CD4-positive, alpha-beta T cell treated with Interferon gamma for 1 hour (primary cell): ENCODE data around the gene SFXN2.
"Not testable (repeated sequence)": the region's sequence is repeated elsewhere in the genome, so short reads cannot be mapped to it uniquely, and the experiment has no call there.

Experiments
- DNase-seq: peaks from one replicate; pipeline ENCODE4 v3.0.0-alpha.2; 2020

Gene SFXN2

DNA sequence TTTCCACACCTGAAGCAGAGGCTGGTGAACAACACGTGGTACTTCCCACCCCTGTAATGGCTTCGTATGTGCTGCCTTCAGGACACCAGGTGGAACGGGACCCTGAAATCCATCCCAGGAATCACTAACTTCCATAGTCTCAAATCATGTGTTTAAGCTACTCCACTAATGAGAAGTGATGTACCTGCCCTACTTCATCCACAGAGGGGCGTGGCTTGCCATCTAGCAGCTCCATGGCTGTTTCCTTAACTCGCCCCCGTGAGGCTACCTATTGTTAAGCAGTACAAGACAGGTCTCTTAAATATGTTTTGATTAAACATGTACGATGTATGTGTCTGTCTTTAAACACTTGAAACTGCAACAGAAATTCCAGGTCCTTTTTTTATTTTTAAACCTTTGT lies 32.0 kb upstream of the SFXN2 start:
- no peak for DNase-seq

DNA sequence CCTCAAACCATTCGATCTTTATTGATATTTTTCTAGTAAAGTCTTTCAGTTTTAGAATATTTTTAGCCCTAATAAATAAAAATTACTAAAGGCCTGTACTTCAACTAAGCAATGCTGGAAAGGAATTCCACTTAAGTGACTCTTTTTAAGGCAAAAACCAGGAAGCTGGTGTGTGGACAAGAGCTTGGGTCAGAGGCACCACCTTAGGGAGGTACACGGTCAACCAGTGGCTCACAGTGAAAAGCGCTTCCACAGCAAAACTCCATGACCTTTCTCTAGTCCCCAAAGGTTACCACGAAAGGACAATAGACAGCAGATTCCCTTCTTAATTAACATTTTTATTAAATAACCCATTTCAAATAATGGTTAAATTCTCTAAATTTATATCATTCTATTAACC lies 31.5 kb upstream of the SFXN2 start:
- no peak for DNase-seq

DNA sequence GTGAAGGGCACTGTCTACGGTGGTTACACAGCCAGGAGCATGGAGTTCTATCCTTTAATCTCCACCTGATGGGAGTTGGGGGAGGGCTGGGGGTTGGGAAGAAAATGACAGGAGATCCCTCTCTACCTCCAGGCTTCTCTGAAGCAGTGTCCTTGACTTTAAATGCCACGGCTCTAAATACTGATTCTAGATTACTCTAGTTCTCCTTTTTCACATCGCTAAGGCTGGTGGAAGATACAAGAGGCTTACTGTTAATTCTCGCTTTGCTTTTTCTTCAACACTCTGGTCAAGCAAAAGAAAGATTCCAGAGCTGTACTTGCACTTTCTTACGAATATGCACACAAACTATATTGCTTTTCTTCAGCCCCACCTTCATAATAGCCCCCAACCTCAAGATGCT lies 30.7 kb upstream of the SFXN2 start:
- no peak for DNase-seq

DNA sequence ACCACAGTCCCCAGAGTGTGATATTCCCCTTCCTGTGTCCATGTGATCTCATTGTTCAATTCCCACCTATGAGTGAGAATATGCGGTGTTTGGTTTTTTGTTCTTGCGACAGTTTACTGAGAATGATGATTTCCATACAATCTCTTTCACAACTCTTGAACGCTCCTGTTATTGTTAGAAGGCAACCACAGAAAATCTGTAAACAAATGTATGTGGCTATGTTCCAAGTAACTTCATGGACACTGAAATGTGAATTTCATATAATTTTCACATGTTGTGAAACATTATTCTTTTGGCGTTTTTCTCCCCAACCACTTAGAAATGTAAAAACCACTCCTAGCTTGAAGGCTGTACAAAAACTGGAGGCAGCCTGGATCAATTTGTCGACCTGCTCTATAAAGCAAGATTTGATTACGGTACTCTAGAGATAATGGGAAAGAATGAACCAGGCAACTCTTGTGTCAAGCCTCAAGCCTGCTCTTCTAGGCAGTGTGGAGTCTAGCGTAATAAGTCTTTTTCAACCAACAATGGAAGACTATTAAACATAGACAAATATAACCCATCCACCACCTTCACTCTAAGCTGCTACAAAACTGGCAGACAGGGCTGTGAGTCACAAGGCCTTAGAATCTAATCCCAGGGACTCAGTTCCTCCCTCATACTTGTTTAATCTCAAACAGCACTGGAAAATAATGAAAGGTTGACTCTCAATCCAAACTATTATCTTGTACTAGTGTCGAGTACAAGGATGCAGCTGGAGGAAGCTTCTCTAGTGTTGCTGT lies 23.0 kb upstream of the SFXN2 start:
- no peak for DNase-seq

DNA sequence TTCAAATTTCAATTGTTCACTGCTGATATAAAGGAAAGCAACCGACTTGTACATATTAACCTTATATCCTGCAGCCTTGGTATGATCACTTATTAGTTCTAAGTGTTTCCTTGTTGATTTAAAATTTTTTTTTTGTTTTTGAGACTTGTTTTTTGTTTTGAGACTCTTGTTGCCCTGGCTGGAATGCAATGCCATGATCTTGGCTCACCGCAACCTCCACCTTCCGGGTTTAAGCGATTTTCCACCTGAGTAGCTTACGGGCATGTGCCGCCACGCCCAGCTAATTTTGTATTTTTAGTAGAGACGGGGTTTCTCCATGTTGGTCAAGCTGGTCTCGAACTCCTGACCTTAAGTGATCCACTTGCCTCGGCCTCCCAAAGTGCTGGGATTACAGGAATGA lies 19.0 kb upstream of the SFXN2 start:
- not testable (repeated sequence) for DNase-seq

DNA sequence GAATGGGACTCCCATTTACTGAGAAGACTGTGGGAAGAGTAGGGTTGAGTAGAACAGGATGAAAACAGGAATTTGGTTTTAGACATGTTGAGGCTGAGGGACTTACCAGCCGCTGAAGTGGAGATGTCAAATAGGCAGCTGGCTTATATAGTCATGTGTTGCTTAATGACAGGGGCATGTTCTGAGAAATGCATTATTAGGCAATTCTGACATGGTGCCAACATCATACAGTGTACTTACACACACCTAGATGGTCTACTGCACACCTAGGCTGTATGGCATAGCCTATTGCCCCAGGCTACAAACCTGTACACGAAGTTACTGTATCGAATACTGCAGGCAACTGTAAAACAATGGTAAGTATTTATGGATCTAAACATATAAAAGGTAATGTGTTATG lies 17.7 kb upstream of the SFXN2 start:
- no peak for DNase-seq

DNA sequence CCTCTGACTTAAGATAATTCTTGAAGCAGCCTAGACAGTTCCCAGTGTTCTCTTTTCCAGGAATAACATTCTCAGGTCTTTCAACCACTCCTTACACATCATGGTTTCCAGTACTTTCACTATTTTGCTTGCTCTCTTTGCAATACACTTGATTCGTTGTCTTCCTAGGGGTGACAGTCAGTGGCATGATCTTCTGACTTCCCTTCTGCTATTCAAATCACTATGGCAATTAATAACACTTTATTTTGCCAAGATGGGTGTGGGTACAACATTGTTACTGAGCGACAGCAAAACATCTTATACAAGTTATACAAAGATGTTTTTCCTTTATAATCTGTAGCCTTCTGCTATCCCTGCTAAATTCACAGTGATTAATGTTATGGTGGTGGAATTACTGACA lies 15.5 kb upstream of the SFXN2 start:
- DNase-seq = no peak

DNA sequence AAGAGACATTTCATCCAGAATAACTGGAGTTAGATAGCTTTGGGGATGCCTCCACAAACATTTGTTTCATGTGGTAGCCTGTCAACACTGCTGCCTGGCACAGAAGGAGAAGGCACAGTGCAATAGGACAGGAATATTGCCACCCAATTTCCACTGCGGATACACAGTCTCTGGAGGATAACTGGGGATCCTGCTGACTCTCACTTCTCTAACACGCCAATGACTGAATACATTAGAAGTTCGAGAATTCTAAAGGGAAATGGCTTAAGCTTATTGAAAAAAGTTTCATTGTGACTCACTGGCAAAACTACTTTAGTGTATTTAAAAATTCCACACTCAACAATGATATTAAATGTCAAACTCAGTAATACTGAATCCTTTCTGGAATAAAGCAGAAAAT lies 13.2 kb upstream of the SFXN2 start:
- DNase-seq = no peak

DNA sequence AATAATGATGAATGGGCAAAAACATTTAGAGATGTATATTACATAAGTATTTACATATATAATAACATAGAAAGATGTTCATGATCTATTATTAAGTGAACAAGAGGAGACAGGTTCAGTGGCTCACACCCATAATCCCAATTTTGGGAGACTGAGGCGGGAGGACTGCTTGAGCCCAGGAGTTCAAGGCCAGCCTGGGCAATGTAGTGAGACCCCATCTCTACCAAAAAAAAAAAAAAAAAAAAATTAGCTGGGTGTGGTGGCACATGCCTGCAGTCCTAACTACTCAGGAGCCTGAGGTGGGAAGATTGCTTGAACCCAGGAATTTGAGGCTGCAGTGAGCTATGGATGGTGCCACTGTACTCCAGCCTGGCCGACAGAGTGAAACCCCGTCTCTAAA lies 12.6 kb upstream of the SFXN2 start:
- no peak for DNase-seq

DNA sequence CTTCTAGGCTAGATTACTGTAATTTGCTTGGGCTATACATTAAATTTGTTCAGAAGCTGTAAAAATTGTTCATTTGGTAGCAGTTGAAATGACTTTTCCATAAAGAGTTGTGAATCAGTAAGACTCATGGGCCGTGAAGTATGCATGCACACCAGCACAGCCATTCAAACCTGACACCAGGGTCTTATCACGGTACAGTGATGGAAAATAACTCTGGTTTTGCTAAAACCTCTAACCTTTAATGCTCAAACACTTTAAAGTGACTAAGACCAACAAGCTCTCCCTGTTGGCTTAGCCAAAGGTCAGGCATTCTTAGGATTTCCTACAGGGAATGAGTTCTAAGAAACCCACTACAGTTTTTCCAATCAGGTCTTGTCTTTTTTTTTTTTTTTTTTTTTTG lies 11.7 kb upstream of the SFXN2 start:
- DNase-seq = no peak

DNA sequence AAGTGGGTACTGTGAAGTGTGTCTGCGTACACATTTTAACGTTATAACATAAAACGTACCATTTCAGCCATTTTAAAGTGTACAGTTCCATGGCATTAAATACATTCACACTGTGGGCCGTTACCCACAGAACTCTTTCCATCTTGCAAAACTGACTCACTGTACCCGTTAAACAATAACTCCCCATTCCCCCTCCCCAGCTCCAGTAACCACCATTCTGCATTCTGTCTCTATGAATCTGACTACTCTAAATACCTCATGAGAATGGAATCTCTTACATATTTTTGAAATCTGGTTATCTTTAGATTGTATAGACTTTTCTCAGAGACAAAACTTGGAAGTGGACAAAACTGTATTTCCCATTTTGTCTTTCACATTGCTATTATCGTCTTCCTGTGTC lies 9.5 kb upstream of the SFXN2 start:
- no peak for DNase-seq

DNA sequence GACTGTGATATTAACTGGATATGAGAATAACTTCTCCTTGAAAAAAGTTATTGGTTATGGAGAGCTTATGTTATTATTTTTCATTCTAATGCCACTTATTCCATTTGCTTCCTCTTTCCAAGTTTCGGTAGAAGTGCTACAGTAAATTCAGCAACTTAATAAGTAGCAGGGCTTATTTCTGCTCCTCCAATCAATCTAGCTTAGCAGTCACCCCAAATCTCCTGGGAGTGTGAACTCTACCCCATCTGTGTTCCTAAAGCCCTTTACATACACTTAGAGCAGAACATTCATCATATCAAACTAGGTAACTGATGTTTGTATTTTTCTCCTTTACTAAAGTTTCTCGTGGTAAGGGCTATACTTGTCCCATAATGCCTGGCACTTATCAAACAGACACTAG lies 8.9 kb upstream of the SFXN2 start:
- DNase-seq = no peak

DNA sequence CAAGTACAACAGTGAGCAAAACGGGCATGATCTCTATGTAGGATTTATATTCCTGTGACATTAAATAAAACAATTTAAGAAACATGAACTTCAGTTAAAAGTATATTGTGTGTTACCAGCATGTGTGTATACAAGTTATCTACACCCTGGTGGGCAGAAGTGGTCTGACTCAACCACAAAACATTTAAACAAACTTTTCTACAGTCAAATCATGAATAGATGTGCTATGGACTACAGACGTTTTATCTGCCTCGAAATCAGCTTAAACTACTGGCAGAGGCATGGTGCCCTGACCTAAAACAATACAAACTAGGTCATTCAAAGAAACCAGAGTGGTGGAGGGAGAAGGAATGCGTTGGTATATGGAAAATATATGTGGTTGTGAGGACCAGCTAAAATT lies 3.8 kb upstream of the SFXN2 start:
- DNase-seq = no peak

DNA sequence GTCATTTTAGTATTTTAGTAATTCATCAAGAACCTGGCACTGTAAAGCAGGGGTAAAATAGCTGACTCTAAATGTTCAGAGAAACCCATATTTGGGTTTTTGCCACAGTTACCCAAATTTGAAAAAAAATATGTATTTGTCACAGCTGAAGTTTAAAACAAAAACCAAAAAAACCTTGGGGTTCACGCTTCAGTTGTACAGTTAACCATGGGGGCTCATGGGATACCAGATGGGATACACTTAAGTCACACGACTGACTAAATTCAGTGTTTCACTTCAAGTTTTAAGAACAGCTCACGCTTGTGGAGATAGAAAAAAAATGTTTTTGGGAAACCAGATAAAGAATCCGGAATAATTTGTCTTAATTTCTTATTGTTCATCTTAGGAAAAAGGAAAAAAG lies 2.3 kb upstream of the SFXN2 start:
- no peak for DNase-seq

DNA sequence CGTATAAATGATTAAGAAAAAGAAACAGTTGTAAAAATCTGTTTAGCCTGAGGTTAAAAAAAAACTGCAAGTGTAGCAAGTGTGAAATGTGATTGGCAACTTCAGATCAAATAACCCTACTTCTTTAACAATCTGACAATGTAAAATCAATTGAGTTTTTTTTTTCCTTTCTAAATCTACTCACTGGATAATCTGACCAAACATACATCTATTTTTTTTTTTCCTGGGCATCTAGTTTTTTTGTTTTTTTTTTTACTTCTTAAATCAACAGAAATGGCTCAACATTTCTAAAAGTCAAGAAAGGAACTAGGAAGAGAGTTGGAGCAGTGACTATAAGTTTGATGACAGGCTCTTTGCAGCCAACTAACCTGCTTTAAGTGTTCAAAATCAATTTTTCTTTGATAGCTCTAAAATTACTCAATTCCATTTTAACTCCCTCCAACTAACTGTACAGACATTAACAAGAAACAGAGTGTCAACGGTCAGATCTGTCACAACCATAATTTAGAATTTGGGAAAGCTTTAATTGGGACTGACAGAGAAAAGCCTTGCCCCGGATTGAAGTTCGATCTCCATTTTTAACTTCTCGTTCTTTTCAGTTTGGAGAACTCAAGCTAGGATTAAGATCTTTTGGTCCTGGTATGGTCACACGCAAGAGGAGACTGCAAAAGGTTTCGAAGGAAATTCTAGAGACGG lies 1.4 kb upstream of the SFXN2 start:
- no peak for DNase-seq

DNA sequence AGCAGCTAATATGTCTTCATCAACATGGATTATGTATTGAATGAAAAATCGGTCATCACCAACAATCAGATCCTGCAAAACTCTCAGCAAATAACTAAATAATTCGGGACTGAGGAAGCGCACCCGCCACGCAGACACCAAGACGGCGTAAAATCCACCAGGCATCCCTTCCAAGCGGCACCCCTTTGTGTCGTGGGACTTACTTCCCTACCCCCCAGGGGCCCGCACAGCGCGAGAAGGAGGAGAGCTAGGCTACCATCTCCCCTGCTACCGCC lies 960 bp upstream of the SFXN2 start:
- DNase-seq = peak; percentile 72

DNA sequence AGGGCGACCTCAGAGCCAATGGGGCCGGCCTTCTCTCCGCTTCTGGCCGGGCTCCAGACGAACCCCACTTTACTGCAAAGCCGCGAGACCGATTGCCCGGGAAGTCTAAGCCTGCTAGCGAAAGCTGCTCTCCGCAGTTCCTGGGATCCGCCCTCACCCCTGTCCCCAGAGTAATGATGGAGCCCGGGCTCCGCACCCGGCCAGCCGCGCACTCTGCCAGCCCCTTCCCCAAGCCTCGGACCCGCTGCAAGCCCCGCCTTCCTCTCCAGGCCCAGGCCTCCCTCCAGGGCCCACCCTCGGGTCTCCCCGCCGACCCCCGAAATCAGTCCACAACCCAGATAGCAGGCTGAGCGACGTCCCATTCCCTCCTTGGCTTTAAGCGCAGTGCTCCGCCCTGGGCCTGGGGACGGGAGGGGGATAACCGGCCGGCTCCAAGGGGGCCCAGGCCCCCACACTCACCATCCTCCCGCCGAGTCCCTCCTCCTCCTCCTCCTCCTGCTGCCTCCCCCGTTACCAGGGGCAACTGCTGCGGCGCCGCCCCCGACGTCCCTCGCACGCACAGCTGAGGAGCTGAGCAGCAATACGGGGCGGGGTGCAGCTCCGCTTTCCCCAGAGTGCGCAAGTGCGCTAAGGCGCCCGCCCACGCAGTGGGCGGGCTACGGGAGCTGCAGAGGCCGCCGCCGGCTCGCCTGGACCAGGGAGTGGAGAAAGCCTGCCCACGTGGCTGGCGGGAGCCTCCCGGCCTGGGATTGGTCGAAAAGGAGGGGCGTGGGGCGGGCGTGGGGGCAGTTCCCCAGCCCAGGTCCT lies 419 bp upstream of the SFXN2 start, which contains the start of gene ARL3:
Gene ARL3 (minus strand): TSS at position 584 of the 807 bp plus-strand sequence. CDS start 122 bp downstream, at position 462.
- peak; percentile 96 for DNase-seq

DNA sequence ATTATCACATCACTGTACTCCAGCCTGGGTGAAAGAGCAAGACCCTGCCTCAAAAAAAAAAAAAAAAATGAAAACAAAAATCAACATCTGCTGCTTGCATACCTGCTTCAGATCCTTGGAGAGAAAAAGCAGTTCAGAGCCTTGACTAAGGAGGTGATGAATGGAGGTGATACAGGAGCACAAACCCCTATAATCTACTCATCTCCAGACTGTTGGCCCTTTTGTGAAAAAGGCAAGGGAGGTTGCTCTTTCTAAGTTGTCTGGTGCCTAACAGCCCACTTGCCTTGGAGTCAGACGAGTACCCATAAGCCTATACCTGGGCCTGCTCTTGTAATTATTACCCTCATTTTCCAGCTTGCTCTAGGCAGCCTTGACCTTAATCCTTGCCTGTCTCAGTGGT lies 1.4 kb downstream of the SFXN2 start:
- DNase-seq = no peak

DNA sequence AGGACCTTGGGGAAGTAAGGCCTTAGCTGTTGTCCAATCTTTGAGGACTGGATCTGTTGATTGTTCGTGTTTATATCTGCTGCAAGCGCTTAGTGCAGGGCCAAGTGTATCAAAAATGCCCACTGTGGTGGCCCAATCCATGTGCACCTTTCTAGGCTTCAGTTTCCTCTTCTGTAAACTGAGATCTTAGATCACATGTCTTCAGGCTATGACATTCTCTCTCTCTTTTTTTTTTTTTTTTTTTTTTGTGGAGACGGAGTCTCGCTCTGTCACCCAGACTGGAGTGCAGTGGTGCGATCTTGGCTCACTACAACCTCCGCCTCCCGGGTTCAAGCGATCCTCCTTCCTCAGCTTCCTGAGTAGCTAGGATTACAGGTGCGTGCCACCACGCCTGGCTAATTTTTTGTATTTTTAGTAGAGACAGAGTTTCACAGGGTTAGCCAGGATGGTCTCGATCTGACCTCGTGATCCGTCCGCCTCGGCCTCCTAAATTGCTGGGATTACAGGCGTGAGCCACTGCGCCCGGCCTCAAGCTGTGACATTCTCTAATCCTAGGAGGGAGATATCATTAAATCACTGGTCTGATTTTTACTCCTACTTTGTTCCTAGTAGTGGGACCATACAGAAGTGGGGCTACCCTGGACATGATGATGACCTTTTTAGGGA lies 2.6 kb downstream of the SFXN2 start:
- DNase-seq = not testable (repeated sequence)

DNA sequence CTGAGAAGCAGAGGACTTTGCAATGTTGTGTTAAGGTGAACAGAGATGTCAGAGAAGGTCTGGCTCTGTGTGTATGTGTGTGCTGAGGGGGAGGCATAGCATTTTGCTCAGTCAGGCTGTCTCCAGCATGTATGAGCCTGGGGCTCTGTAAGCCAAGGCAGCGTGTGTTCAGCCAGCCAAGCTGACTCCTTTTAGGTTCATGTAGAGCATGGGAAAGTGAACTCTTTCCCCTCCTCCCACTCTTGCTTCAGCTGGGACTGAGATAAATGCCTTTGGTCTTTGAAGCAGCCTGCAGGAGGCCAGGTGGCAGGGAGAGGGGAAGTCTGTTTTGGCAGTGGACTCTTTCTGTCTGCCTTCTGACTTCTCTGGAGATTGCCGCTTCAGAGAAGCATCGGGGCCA lies 3.8 kb downstream of the SFXN2 start:
- no peak for DNase-seq

DNA sequence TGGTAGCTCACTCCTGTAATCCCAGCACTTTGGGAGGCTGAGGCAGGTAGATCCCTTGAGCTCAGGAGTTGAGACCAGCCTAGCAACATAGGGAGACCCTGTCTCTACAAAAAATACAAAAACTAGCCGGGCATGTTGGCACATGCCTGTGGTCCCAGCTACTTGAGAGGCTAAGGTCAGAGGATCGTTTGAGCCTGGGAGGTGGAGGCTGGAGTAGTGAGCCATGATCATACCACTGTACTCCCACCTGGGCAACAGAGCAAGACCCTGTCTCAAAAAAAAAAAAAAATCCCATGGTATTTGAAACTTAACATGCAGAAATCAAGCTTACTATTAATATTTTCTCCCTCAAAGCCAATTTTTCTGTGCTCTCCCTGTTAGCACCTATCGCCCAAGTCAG lies 5.9 kb downstream of the SFXN2 start:
- no peak for DNase-seq

DNA sequence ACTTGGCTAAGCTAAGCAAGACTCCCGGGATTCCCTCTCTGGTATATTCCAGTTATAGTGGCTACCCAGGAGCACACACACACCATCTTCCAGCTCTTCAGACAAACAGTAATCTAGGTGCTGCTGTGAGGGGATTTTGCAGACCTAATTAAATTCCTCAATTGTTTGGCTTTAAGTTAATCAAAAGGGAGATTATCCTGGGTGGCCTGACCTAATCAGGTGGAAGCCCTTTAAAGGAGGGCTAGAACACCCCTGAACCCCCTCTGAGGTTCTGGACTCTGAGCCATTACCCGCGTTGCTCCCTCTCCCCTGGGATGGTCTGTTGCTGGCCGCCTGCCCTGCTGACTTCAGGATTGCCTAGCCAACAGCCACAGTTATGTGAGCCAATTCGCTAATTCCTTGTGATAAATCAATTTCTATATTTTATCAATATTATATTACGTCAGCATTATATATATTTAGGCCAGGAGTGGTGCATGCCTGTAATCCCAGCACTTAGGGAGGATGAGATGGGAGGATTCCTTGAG lies 6.4 kb downstream of the SFXN2 start:
- DNase-seq = no peak

DNA sequence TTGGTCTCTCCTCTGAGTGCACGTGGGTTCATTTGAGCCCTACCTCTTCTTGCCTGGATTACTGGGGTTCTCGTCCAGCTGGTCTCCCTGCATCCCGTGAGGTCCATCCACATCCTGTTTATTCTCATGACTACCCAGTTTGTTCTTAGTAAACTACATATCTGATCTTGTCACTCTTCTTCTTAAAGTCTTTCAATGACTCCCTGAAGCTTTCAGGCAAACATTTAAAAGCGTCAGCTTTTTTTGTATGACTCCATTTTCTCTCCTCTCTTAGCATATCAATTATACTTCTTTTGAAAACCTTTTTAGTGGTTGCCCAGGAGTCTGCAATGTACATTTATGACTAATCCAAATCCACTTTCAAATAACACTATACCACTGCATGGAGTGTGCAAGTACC lies 7.5 kb downstream of the SFXN2 start:
- DNase-seq = no peak
